ENCODE results near the gene NCOA3.
"Not testable (repeated sequence)": the region's sequence is repeated elsewhere in the genome, so short reads cannot be mapped to it uniquely, and the experiment has no call there.

DNA sequence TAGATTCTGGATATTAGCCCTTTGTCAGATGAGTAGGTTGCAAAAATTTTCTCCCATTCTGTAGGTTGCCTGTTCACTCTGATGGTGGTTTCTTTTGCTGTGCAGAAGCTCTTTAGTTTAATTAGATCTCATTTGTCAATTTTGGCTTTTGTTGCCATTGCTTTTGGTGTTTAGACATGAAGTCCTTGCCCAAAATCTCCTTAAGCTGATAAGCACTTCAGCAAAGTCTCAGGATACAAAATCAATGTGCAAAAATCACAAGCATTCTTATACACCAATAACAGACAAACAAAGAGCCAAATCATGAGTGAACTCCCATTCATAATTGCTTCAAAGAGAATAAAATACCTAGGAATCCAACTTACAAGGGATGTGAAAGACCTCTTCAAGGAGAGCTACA is 52.6 kb downstream of the NCOA3 start:
- TF ChIP-seq, protein P1, sequence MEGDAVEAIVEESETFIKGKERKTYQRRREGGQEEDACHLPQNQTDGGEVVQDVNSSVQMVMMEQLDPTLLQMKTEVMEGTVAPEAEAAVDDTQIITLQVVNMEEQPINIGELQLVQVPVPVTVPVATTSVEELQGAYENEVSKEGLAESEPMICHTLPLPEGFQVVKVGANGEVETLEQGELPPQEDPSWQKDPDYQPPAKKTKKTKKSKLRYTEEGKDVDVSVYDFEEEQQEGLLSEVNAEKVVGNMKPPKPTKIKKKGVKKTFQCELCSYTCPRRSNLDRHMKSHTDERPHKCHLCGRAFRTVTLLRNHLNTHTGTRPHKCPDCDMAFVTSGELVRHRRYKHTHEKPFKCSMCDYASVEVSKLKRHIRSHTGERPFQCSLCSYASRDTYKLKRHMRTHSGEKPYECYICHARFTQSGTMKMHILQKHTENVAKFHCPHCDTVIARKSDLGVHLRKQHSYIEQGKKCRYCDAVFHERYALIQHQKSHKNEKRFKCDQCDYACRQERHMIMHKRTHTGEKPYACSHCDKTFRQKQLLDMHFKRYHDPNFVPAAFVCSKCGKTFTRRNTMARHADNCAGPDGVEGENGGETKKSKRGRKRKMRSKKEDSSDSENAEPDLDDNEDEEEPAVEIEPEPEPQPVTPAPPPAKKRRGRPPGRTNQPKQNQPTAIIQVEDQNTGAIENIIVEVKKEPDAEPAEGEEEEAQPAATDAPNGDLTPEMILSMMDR (conservative IDR thresholded peaks at IDR 0.05 in 1 of 2, IDR thresholded peaks at IDR 0.05 in 1 of 2; ENCODE audit: low read depth in 1 of 2, low read length in 2 of 2): not testable (repeated sequence)
- TF ChIP-seq EZH2 (IDR thresholded peaks at IDR 0.05; ENCODE audit: low read length, missing control alignments): not testable (repeated sequence)
